Natural killer cell (primary cell): ENCODE results near the gene DDX54. TPM values are rescaled to one million over a fixed set of nuclear protein-coding genes. Genes with fewer than 3 reads are reported as not detected.

ENCODE experiments used
- ATAC-seq, 3 donors: fragments of 150-1000 bp in 2 of 3; fragments of 200-7000 bp in 1 of 3; cut with Tn5 transposase; 1 replicate in 1 of 3; 2 replicates in 2 of 3; pipeline ENCODE4 v1.10.0; 2021; ENCODE audit warnings: mild to moderate bottlenecking in 2 of 3, moderate library complexity in 2 of 3
- DNase-seq, 2 donors: peaks; one replicate each; pipeline versions ENCODE4 v3.0.0 to v3.0.0-alpha.2; 2013 to 2021; ENCODE audit warnings: mixed read lengths in 1 of 2
- H3K27ac ChIP-seq: one replicate; pipeline ENCODE4 v1.5.1; 2013; ENCODE audit warnings: mild to moderate bottlenecking, low read length
- H3K27me3 ChIP-seq: one replicate; pipeline ENCODE4 v1.6.1; 2013; ENCODE audit warnings: low read length; ENCODE audit not compliant: control insufficient read depth, insufficient read depth
- H3K36me3 ChIP-seq: one replicate; pipeline ENCODE4 v1.6.1; 2013; ENCODE audit warnings: low read length; ENCODE audit not compliant: control insufficient read depth, insufficient read depth
- H3K4me1 ChIP-seq: one replicate; pipeline ENCODE4 v1.6.1; 2013; ENCODE audit warnings: low read length; ENCODE audit not compliant: control insufficient read depth, insufficient read depth
- H3K4me3 ChIP-seq: one replicate; pipeline ENCODE4 v1.5.1; 2013; ENCODE audit warnings: low read length
- H3K9me3 ChIP-seq: one replicate; pipeline ENCODE4 v1.6.1; 2013; ENCODE audit warnings: low read length; ENCODE audit not compliant: control insufficient read depth, insufficient read depth
- H3K27ac Mint-ChIP-seq, 2 donors: one replicate each; pipeline ENCODE4 v1.8.0; 2022; ENCODE audit warnings: mild to moderate bottlenecking in 2 of 2, mixed read lengths in 2 of 2, moderate library complexity in 1 of 2
- H3K27me3 Mint-ChIP-seq, 2 donors: one replicate each; pipeline ENCODE4 v1.8.0; 2022; ENCODE audit warnings: low read depth in 2 of 2, mixed read lengths in 2 of 2
- H3K36me3 Mint-ChIP-seq: one replicate; pipeline ENCODE4 v1.8.0; 2022; ENCODE audit warnings: mixed read lengths
- H3K4me1 Mint-ChIP-seq, 2 donors: one replicate each; pipeline ENCODE4 v1.8.0; 2022; ENCODE audit warnings: mixed read lengths in 2 of 2
- H3K4me3 Mint-ChIP-seq: one replicate; pipeline ENCODE4 v1.8.0; 2022; ENCODE audit warnings: mild to moderate bottlenecking, moderate library complexity, mixed read lengths
- H3K9me3 Mint-ChIP-seq, 2 donors: one replicate each; pipeline ENCODE4 v1.8.0; 2022; ENCODE audit warnings: mixed read lengths in 2 of 2
- CTCF ChIP-seq: fragments of 200-600 bp; IDR thresholded peaks from one replicate; pipeline ENCODE4 v1.8.0; 2022; ENCODE audit warnings: antibody characterized with exemption
- whole genome bisulfite sequencing: methylation state at CpG from one replicate; pipeline ENCODE4 v1.1.7; 2013; ENCODE audit warnings: missing lambda C conversion rate; ENCODE audit not compliant: insufficient coverage; 5-methylcytosine and 5-hydroxymethylcytosine counted together
- intact Hi-C: fragments of 100-400 bp; cut with micrococcal nuclease; formaldehyde crosslinking; loops from one replicate; pipeline ENCODE4 v1.14.2; 2022
- total RNA-seq, 4 donors: library from RNA; stranded (reverse); fragments of 120-200 nt in 1 of 4; gene quantifications; one replicate each; pipeline versions ENCODE4 v1.2.3 to v1.2.4, GENCODE V29; 2013 to 2022

The DDX54 gene
- total RNA-seq, 3 donors from 2014 or later (not counting 1 experiment from before 2014, with no cell fraction given): 84.6 to 100 (median 97.1) TPM

- intact Hi-C loops: no loop called here
- TF ChIP-seq CTCF: no peak
- H3K9me3 Mint-ChIP-seq: no peaks in the 10 kb centered on the region
- Histone ChIP-seq H3K4me3 (no peak overlapping the region), H3K27ac (no peak overlapping the region), H3K27me3 (no peaks in the 10 kb centered on the region), H3K36me3 (peaks cover 82% of the 10 kb centered on the region), H3K9me3 (no peaks in the 10 kb centered on the region), H3K4me1 (no peaks in the 10 kb centered on the region)
- ATAC-seq: no peak
- peaks cover 0 to under 1% of the 10 kb centered on the region in 2 donors for H3K4me1 Mint-ChIP-seq
- no peak overlapping the region for H3K27ac Mint-ChIP-seq
- no peak overlapping the region for H3K4me3 Mint-ChIP-seq
- H3K36me3 Mint-ChIP-seq: peaks cover 9% of the 10 kb centered on the region
- 98% methylated on average over 32 of the region's 32 CpGs for WGBS
- H3K27me3 Mint-ChIP-seq: no peaks in the 10 kb centered on the region
- no peak for DNase-seq
These were observed 19.5 kb downstream of the DDX54 start for GRCh38 chr12:113165521-113166450.

GRCh38 chr12:113164014-113164413, 21.3 kb downstream of the DDX54 start:
- Mint-ChIP-seq H3K36me3 (no peaks in the 10 kb centered on the region), H3K4me3 (no peak overlapping the region), H3K27ac (no peak overlapping the region), H3K27me3 (no peaks in the 10 kb centered on the region), H3K9me3 (no peaks in the 10 kb centered on the region), H3K4me1 (no peaks in the 10 kb centered on the region)
- Histone ChIP-seq H3K9me3 (no peaks in the 10 kb centered on the region), H3K36me3 (peaks cover 84% of the 10 kb centered on the region), H3K4me1 (no peaks in the 10 kb centered on the region), H3K4me3 (no peak overlapping the region), H3K27me3 (no peaks in the 10 kb centered on the region), H3K27ac (no peak overlapping the region)
- ATAC-seq (no peak), DNase-seq (no peak)
- no peak for TF ChIP-seq CTCF
- intact Hi-C loops: no loop called here
- 95% methylated on average over 13 of the region's 13 CpGs for WGBS

GRCh38 chr12:113163030-113163360, 22.3 kb downstream of the DDX54 start:
- H3K9me3 ChIP-seq: no peaks in the 10 kb centered on the region

More at GRCh38 chr12:113163030-113163360, 22.3 kb downstream of the DDX54 start:
- Histone ChIP-seq H3K36me3 (peaks cover 85% of the 10 kb centered on the region), H3K4me3 (no peak overlapping the region), H3K27me3 (no peaks in the 10 kb centered on the region), H3K4me1 (no peaks in the 10 kb centered on the region), H3K27ac (no peak overlapping the region)
- no peak for ATAC-seq
- no peak overlapping the region for H3K4me3 Mint-ChIP-seq
- H3K27me3 Mint-ChIP-seq: no peaks in the 10 kb centered on the region
- 99% methylated on average over 12 of the region's 12 CpGs for WGBS
- intact Hi-C loops: no loop called here
- no peaks in the 10 kb centered on the region for H3K36me3 Mint-ChIP-seq
- DNase-seq: no peak
- H3K4me1 Mint-ChIP-seq: no peaks in the 10 kb centered on the region
- H3K27ac Mint-ChIP-seq: no peak overlapping the region
- no peaks in the 10 kb centered on the region for H3K9me3 Mint-ChIP-seq
- TF ChIP-seq CTCF: no peak
